SIG-M5 (cell line): ENCODE results near the gene CASQ2.

Source experiments
- DNase-seq: peaks from one replicate; lab custom pipeline; 2025; lab: John Stamatoyannopoulos, UW

Gene CASQ2

GRCh38 chr1:115665319-115666096 is 103.0 kb downstream of the CASQ2 start:
- no peak for DNase-seq

- no peak for DNase-seq
Observed at GRCh38 chr1:115661157-115661556, 107.4 kb downstream of the CASQ2 start.

GRCh38 chr1:115660151-115660550 is 108.4 kb downstream of the CASQ2 start:
- no peak for DNase-seq

- no peak for DNase-seq
Observed at GRCh38 chr1:115658646-115659045, 109.9 kb downstream of the CASQ2 start.

GRCh38 chr1:115656461-115657077 is 111.9 kb downstream of the CASQ2 start:
- DNase-seq = no peak

GRCh38 chr1:115655916-115656315 is 112.6 kb downstream of the CASQ2 start:
- DNase-seq = no peak

- no peak for DNase-seq
Observed at GRCh38 chr1:115655306-115655663, 113.2 kb downstream of the CASQ2 start.

- no peak for DNase-seq
Observed at GRCh38 chr1:115654663-115655305, 113.7 kb downstream of the CASQ2 start.

- no peak for DNase-seq
Observed at GRCh38 chr1:115654125-115654524, 114.4 kb downstream of the CASQ2 start.

GRCh38 chr1:115652236-115652788 is 116.2 kb downstream of the CASQ2 start:
- no peak for DNase-seq

GRCh38 chr1:115651391-115651790 is 117.1 kb downstream of the CASQ2 start:
- no peak for DNase-seq

- DNase-seq = no peak
Observed at GRCh38 chr1:115650961-115651360, 117.6 kb downstream of the CASQ2 start.
